GM18508 (cell line): Measurements from ENCODE around the gene ARHGDIB.

Experiments used
- ATAC-seq: cut with Tn5 transposase; IDR thresholded peaks from one replicate; pipeline ENCODE4 v1.9.1; 2021; ENCODE audit warnings: moderate number of reproducible peaks; ENCODE audit not compliant: insufficient read depth, unreplicated experiment

ARHGDIB gene

GRCh38 chr12:14984766-14985285 lies 23.4 kb upstream of the ARHGDIB start:
- no peak for ATAC-seq

DNA sequence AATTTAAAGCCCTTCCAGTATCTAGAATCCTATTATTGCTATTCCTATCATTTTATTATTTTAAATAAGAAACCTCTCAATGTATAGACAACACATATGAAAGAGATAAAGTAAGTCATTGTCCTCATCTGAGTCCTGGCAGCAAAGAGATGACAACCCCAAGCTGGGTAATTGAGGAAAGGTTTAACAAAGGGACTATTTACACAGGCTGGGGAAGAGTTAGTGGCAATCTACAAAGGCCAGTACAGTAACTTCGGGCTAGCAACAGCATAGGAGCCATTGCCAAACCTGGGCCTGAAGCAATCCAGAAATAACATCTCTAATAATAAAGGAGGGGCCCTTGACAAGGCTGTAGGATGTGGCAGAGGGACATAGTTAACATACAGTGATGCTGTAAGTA lies 22.6 kb upstream of the ARHGDIB start:
- ATAC-seq: no peak

GRCh38 chr12:14982991-14983390 lies 21.6 kb upstream of the ARHGDIB start:
- no peak for ATAC-seq

DNA sequence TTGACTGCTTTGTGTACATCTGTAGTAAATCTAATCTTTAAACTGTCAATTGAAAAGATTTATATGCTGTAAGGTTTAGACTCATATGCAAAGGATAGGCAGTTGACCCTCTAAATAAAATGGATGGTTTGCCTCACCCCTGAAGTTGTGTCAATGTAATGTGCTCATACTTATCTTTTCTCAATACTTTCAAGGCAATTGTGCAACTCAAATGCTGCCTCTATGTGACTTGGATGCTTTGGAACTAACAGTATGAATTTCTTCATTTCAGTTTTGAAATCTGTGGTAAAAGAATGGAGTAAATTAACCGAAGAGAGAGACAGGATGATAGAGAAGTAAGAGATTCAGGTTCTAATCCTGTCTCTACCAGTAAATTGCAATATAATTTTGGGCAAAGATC lies 21.2 kb upstream of the ARHGDIB start:
- no peak for ATAC-seq

GRCh38 chr12:14981049-14981448 lies 19.6 kb upstream of the ARHGDIB start:
- ATAC-seq: no peak

GRCh38 chr12:14979468-14979867 lies 18.1 kb upstream of the ARHGDIB start:
- no peak for ATAC-seq

DNA sequence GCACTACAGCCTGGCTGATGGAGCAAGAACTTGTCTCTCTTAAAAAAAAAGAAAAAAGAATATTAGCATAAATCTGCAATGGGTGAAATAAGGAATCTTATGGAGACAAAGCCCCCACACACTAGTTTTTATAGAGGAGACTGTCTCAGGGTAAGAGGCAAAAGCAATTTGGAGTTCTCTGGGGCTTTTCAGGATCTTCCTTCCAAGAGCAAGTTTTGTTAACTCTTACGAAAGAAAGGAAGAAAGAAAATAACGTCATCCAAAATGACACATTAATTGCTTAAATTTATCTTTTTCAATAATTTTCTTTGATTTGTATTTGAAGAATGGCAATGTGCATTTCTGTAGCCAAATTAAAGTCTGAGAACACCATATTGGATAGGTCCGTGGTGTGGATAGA lies 15.3 kb upstream of the ARHGDIB start:
- ATAC-seq: no peak

- no peak for ATAC-seq
Observed at GRCh38 chr12:14975457-14975856, 14.1 kb upstream of the ARHGDIB start.

DNA sequence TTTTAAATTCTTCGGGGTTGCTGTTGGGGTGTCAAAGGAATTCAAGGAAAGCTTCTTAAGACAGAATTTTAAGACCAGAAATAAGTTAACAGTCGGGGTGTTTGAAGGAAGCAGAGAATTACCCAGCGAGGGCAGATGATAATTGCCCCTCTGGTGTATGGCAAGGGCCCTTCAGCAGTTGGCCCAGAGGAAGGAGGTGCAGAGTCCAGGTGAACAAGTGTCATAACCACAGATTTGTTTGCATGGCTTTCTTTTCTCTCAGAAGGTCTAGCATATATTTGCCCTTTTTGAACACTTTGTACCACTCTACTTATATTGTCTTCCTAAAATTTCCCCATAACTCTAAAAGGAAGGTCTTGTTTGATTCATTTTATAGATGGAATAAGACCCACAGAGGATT lies 13.2 kb upstream of the ARHGDIB start:
- ATAC-seq: no peak

DNA sequence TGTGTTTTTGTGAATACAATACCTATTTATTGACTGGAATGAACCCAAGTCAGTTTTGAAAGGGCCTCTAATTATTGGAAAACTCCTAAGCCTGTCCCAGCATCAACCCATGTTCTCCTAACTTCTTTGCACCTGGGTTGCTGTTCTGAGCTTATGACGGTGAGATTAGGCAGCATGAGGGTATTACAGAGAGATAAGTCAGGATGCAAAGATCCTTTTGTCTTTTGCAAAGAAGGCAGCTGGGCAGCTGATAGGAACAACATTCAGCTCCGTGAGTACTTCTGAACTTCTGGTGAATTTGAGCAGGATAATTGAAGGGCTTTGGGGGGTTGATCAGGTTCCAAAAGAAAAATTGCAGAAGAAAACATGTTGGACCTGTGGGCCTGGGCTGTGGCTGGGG lies 11.4 kb upstream of the ARHGDIB start, which contains the start of gene PDE6H:
PDE6H (plus strand) TSS at position 227 of the 400 bp plus-strand sequence. CDS start 4,971 bp downstream, outside the sequence.
- ATAC-seq: no peak

- no peak for ATAC-seq
Observed at GRCh38 chr12:14970473-14970872, 9.1 kb upstream of the ARHGDIB start.

DNA sequence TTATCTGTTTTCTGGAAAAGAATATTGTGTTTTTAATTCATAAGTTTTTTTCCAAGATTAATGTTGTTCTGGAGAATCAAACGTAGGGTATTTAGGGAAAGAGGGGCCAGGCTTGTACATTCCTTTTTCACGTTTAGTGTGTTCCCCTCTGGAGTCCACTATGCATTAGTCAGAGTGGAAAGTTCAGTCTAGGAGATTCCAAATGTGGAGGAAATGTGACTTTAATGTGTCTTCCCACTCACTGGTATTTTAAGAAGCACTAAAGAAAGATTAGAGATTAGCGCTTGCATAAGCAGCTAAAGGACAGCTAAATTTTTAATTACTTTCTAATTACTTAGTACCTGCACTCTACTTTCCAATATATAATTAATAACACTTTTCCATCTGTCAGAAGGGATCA lies 7.1 kb upstream of the ARHGDIB start:
- no peak for ATAC-seq

- no peak for ATAC-seq
Observed at GRCh38 chr12:14965221-14965620, 3.8 kb upstream of the ARHGDIB start.

DNA sequence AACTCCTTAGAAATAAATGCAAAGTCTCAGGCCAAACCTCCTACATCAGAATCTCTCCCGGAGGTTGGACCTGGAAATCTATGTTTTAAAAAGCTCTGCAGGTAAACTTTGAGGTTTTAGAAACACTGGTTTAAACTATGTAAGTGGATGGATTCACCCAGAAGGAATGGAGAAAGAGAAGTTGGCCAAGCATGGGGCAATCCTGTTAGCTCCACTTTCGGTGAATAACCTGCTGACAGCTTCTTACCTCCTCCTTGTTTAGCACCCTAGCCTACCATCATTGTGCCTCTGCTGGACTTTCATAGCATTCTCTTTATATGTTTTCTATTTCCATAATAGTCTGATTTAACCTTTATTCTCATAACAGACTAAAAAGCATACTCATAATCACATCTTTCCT lies 3.0 kb upstream of the ARHGDIB start:
- no peak for ATAC-seq

DNA sequence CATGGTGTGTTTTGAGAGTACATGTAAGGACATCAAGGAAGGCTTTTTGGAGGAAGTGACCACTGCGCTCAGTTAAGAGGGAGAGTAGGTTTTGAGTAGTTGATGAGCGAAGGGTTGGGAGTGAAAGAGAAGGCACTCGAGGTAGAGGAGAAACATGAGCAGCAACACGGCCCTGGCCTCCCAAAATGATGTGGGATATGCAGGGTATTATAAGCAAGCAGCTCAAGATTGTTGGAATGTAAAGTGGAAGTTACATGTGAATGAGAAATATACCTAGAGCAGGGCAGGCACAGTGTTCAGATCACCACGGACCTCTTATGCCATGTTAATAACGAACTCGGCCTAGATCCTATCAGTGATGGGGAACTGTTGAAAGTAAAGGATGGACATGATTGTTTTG lies 2.1 kb upstream of the ARHGDIB start:
- ATAC-seq: no peak

DNA sequence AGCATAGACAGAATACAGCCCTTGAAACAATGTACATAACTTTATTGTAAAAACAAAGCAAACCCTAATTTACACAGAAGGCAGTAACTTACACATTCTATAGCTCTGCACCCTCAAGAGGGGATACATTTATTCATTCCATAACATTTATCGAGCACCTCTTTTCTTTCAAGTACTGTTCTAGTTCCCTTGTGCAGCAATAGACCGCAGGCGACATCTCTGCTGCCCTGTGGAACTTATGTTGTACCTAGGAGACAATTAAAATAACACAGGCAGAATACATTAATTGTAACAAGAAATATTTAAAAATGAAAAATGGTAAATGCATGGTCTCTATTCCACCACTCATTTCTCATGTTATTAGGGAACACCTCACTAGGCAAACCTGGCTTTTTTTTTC lies 1.4 kb upstream of the ARHGDIB start:
- no peak for ATAC-seq

- no peak for ATAC-seq
Observed at GRCh38 chr12:14962153-14962539, 745 bp upstream of the ARHGDIB start.

GRCh38 chr12:14960548-14961465 lies 594 bp downstream of the ARHGDIB start:
- peak; percentile 25 for ATAC-seq

DNA sequence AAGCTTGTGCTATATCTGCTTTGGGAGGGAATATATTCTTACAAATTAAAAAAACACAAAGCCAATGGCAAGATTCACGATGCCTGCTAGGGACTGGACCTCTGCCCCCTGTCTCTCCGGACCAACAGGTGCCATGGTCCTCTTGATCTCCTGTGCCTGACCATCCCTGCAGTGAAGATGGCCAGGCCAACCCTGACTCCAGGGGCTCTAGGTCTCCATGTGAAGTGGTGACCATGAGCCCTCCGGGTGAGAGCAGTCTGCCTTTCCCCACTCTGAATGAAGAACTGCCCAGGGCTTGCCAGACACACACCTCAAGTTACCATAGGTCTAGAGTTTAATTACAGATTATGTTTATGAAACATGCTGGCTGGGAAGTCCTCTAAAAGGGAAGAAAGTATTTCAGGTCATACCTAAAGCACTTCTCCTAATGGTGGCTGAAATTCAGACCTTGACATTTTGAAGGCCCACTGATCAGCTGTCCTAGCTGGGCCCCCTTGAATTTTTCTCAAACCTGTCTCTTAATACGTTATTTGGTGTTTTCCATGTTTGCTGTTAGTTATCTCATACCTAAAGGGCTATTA lies 1.4 kb downstream of the ARHGDIB start:
- no peak for ATAC-seq

DNA sequence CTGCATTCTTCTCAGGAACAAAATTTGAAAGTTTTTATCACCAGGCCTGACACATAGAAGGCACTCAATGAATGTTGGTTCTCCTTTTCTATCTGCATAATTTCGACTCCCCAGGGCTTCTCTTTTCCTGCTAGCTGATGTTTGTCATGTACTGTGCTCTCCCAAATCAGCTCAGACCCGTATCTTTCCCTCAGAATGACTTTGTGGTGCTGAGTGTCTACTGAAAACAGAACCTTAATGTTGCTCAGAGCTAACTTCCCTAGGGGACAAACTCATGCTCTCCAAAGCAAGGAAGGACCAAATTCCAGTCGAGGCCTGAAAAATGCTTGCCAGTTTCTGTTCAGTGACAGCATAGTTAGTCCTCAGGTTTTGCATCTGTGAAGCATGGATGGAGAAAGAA lies 1.9 kb downstream of the ARHGDIB start:
- ATAC-seq: no peak

DNA sequence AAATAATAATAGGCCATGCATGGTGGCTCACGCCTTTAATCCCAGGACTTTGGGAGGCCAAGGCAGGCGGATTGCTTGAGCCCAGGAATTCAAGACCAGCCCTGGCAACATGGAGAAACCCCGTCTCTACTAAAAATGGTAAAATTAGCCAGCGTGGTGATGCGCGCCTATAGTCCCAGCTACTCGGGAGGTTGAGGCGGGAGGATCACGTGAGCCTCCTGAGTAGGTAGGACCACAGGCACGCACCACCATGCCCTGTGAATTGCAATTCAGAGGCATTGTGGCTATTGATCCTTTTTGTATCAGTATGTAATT lies 2.3 kb downstream of the ARHGDIB start:
- no peak for ATAC-seq
